Osteoblast (primary cell): ENCODE measurements around the gene PLPPR1. TPM values are rescaled to one million over a fixed set of nuclear protein-coding genes. Genes with fewer than 3 reads are reported as not detected.
A peak's percentile ranks its signal among the peaks of the same experiment; 100 is the strongest.

ENCODE experiments used
- DNase-seq: peaks from one replicate; pipeline ENCODE4 v3.0.0; 2011; ENCODE audit warnings: low spot score, mixed read lengths; ENCODE audit not compliant: insufficient read length; ENCODE audit errors: missing footprints
- H2AFZ ChIP-seq: 2 replicates; pipeline ENCODE4 v1.6.0; 2011; ENCODE audit warnings: mild to moderate bottlenecking, low read length
- H3K27ac ChIP-seq: 2 replicates; pipeline ENCODE4 v1.5.1; 2011; ENCODE audit warnings: mild to moderate bottlenecking, low read depth, low read length, moderate library complexity
- H3K27me3 ChIP-seq: 2 replicates; pipeline ENCODE4 v1.6.0; 2012; ENCODE audit warnings: mild to moderate bottlenecking, control low read depth, inconsistent platforms, low read length, moderate library complexity; ENCODE audit not compliant: insufficient read depth
- H3K36me3 ChIP-seq: 2 replicates; pipeline ENCODE4 v1.5.1; 2011; ENCODE audit warnings: mild to moderate bottlenecking, low read length, control low read depth, moderate library complexity; ENCODE audit not compliant: insufficient read depth
- H3K4me1 ChIP-seq: 2 replicates; pipeline ENCODE4 v1.5.1; 2011; ENCODE audit warnings: mild to moderate bottlenecking, low read length, control low read depth, moderate library complexity; ENCODE audit not compliant: insufficient read depth
- H3K4me2 ChIP-seq: 2 replicates; pipeline ENCODE4 v1.6.0; 2011; ENCODE audit warnings: mild to moderate bottlenecking, low read length; ENCODE audit not compliant: insufficient read depth
- H3K4me3 ChIP-seq: fragments of 200-600 bp; sonication (generic); 3 replicates; pipeline ENCODE4 v1.5.1; 2012; ENCODE audit warnings: mild to moderate bottlenecking, low read length, inconsistent platforms; ENCODE audit not compliant: insufficient read depth
- H3K79me2 ChIP-seq: 2 replicates; pipeline ENCODE4 v1.6.0; 2012; ENCODE audit warnings: mild to moderate bottlenecking, low read length, control low read depth, inconsistent platforms; ENCODE audit not compliant: insufficient read depth
- H3K9me3 ChIP-seq: 2 replicates; pipeline ENCODE4 v1.5.1; 2011; ENCODE audit warnings: low read depth, low read length, control low read depth
- H4K20me1 ChIP-seq: 2 replicates; pipeline ENCODE4 v1.6.0; 2012; ENCODE audit warnings: mild to moderate bottlenecking, low read length, control low read depth; ENCODE audit not compliant: insufficient read depth
- CTCF ChIP-seq: IDR thresholded peaks from 2 replicates; pipeline ENCODE4 v1.5.1; 2011; ENCODE audit warnings: mild to moderate bottlenecking, low read depth, low read length, moderate library complexity; ENCODE audit errors: extremely low read depth
- total RNA-seq: library from RNA; depleted of rRNA; stranded (reverse); fragments of >200 nt; gene quantifications from 2 replicates; pipeline ENCODE4 v1.2.3, GENCODE V29; 2012

Gene PLPPR1
- total RNA-seq, 1 donor, result not detected

- no peaks in the 10 kb centered on the region for H3K27me3 ChIP-seq
- peaks cover 3% of the 10 kb centered on the region for H3K9me3 ChIP-seq
- no peak overlapping the region for H2AFZ ChIP-seq
- no peaks in the 10 kb centered on the region for H3K36me3 ChIP-seq
- DNase-seq, result peak; percentile 25
- no peaks in the 10 kb centered on the region for H3K79me2 ChIP-seq
- H3K27ac ChIP-seq, result no peak overlapping the region
- no peaks in the 10 kb centered on the region for H3K4me1 ChIP-seq
- H4K20me1 ChIP-seq, result no peaks in the 10 kb centered on the region
- no peak for TF ChIP-seq CTCF
- H3K4me3 ChIP-seq, result no peak overlapping the region
- no peak overlapping the region for H3K4me2 ChIP-seq
Measured at GRCh38 chr9:101022704-101023103, 5.8 kb upstream of the PLPPR1 start.

- Histone ChIP-seq H3K36me3 (no peaks in the 10 kb centered on the region), H3K4me1 (no peaks in the 10 kb centered on the region), H3K79me2 (no peaks in the 10 kb centered on the region), H3K27ac (no peak overlapping the region), H2AFZ (no peak overlapping the region), H3K4me2 (no peak overlapping the region), H4K20me1 (no peaks in the 10 kb centered on the region), H3K9me3 (no peaks in the 10 kb centered on the region), H3K27me3 (peaks cover 9% of the 10 kb centered on the region), H3K4me3 (no peak overlapping the region)
- no peak for DNase-seq
- no peak for TF ChIP-seq CTCF
Measured at GRCh38 chr9:101025940-101026339, 2.6 kb upstream of the PLPPR1 start.

- peaks cover 9% of the 10 kb centered on the region for H3K27me3 ChIP-seq
- no peak overlapping the region for H3K4me2 ChIP-seq
- no peak for DNase-seq
- H3K36me3 ChIP-seq, result no peaks in the 10 kb centered on the region
- H2AFZ ChIP-seq, result no peak overlapping the region
- no peaks in the 10 kb centered on the region for H3K9me3 ChIP-seq
- no peak overlapping the region for H3K27ac ChIP-seq
- no peak overlapping the region for H3K4me3 ChIP-seq
- no peaks in the 10 kb centered on the region for H3K79me2 ChIP-seq
- H4K20me1 ChIP-seq, result no peaks in the 10 kb centered on the region
- H3K4me1 ChIP-seq, result no peaks in the 10 kb centered on the region
- no peak for TF ChIP-seq CTCF
Measured at GRCh38 chr9:101026824-101027223, 1.7 kb upstream of the PLPPR1 start.

GRCh38 chr9:101027236-101027635 is 1.3 kb upstream of the PLPPR1 start:
- no peak overlapping the region for H3K27ac ChIP-seq
- no peaks in the 10 kb centered on the region for H3K79me2 ChIP-seq
- no peaks in the 10 kb centered on the region for H3K4me1 ChIP-seq
- H3K4me2 ChIP-seq, result no peak overlapping the region
- H3K9me3 ChIP-seq, result no peaks in the 10 kb centered on the region
- H4K20me1 ChIP-seq, result no peaks in the 10 kb centered on the region
- no peak for TF ChIP-seq CTCF
- no peaks in the 10 kb centered on the region for H3K36me3 ChIP-seq
- H3K27me3 ChIP-seq, result peaks cover 9% of the 10 kb centered on the region
- no peak overlapping the region for H2AFZ ChIP-seq
- DNase-seq, result no peak
- no peak overlapping the region for H3K4me3 ChIP-seq
